Body of pancreas (tissue), 4 donors: Measurements from ENCODE around the gene TAS2R20.

ENCODE experiments used
- CTCF ChIP-seq, 7 experiments: fragments of 450-650 bp in 4 of 7; fragments of 200-600 bp in 3 of 7; sonication (generic) in 3 of 7; IDR thresholded peaks; one replicate each; pipeline ENCODE4 v1.5.1; 2016 to 2019; ENCODE audit warnings: antibody characterized with exemption in 7 of 7
- POLR2A ChIP-seq, 3 donors: fragments of 450-650 bp; IDR thresholded peaks; one replicate each; pipeline ENCODE4 v1.6.1; 2016; ENCODE audit warnings: antibody characterized with exemption in 3 of 3, mild to moderate bottlenecking in 2 of 3

GRCh38 chr12:11016937-11017336 is 18.8 kb upstream of the TAS2R20 start:
- TF ChIP-seq CTCF (IDR thresholded peaks at IDR 0.05) (no peak), POLR2A (IDR thresholded peaks at IDR 0.05) (no peak)
